Brain pericyte (primary cell): ENCODE results near the gene GPN2.
"Not testable (repeated sequence)": the region's sequence is repeated elsewhere in the genome, so short reads cannot be mapped to it uniquely, and the experiment has no call there.

ENCODE experiments used
- DNase-seq: peaks from one replicate; pipeline ENCODE4 v3.0.0-alpha.2; 2012; ENCODE audit warnings: low read depth, low spot score

Gene GPN2

DNA sequence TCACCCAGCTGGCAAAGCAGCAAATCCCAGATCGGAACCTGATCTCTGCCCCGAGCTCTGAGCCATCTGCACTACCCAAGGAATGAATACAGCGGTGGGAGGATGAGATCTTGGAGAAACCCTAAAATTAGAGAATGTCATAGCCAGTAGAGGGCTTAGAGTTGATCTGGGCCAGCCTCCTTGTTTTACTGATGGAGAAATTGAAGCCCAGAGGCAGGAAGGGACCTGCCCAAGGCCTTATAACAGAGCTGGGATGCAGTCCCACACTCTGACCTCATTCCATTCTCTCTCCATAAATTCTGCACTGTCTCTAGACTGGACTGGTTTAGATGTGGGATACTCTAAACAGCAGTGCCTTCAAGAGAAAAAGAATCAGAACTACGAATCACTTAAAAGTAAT lies 31.9 kb downstream of the GPN2 start:
- DNase-seq, result no peak

DNA sequence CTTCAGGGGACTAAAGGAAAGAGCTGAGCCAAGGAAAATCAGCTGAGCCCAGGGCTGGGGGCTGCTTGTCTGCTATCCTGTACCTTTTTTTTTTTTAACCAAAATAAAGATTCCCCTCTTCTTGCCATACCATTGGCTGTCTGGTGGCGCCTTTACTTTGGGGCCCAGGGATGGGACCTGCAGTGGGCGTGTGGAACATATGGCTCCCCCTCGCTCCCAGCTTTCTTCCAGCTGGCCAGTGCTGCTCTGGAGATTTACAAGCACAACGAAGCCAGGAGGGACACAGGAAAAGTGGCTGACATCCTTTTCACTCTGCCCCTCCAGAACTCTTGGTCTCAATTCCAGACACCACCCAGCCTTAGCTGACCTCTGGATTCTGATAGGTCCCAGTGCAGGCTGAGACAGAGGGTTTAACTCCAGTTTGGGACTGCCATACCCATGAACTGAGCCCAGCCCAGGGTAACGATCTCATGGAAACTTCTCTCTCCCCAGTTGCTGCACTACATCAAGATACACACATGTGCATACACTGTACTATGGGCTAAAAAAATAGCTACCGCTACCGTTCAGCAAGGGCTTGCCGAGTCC lies 32.5 kb downstream of the GPN2 start:
- DNase-seq, result no peak

DNA sequence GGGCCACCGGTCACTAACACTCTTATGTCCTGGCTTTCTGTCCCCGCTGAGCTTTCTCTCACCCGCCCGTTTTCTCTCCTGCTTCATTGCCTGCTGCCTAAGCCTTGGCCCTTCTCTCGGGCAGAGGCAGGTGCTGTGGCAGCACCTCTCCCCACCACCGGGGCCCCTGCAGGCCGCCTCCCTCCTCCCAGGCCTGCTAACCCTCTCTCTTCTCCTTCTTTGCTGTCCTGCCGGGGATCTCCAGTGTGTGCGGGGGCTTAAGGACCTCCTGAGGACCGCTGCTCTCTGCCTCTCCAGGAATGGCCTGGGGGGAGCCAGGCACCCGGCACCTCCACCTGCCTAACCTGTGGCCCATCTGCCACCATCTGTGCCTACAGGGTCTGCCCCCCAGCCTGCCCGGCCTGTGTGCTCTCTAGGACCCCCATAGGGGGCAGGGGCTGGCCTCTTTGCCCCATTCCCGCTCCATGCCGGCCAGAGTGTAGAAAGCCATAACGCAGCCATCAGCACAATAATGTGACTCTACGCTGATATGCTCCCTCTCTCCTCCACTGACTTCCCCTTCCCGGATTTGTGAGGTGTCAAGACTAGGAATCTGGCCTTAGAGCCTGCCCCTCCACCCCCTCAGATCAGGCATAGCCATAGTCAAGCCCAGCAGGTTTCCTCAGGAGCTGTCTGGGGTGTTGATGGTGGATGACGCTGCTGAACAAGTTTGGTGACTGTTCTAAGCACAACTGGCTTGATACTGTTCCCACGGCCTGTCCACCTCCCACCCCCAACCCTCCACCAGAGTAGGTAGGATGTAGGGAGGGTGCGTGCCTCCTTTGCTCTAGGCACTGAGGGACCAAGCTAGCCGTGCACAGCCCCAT lies 33.2 kb downstream of the GPN2 start:
- no peak for DNase-seq

DNA sequence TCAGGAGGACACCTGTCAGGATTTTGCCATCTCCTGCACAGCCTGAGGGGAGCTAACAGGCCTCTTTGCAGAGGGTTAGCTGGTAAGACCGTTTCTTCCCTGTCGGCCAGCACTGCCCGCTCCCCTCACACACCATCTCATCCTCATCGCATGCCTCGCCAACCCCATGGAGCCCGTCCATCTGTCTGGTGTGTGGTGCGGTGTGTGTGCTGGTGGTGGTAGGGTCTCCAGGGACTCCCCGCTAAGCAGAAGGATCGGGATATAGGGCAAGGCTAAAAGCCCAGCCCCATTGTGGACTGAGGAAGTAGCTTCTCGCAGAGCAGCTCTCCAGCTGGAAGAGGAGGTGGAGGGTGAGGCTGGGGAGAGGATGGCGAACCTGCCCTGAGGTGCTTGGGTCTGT lies 33.9 kb downstream of the GPN2 start:
- no peak for DNase-seq

DNA sequence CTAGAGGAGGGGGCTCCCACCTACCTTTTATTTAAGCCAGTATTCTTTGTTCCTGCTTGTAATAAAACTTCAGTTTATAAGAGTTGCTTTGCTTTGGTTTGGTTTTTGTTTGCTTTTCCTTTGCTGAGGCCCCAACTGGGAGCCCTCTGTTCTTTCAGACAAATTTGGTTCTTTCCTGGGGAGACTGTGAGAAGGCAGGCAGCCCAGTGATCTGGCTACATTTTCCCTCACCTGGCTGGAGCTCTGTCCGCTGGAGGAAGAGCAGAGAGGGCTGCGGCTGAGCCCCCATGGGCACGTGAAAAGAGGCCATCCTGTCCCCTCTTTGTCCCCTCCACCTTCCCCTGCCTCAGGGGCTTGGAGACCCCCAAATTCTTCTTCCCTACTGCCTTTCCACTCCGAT lies 34.4 kb downstream of the GPN2 start:
- DNase-seq, result no peak

DNA sequence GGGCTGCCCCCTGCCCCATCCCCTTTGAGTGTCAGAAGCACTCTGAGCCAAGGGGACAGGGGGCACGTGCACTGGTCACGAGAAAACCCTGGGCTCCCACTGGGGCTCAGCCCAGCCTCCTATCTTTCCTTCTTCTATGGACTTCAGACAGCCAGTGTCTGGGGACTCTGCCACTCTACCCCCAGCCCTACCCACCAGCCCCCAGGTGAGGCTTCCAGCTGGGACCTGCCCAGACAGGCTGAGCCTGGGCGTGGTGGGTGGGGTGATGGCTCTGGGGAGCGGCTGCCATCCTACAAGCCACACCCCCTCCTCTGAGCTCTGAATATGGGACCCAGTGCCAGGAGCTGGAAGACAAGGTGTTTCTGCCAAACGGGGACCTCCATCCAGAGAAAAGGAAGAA lies 35.2 kb downstream of the GPN2 start:
- no peak for DNase-seq

GRCh38 chr1:26853600-26853999 lies 36.5 kb downstream of the GPN2 start:
- DNase-seq, result no peak

DNA sequence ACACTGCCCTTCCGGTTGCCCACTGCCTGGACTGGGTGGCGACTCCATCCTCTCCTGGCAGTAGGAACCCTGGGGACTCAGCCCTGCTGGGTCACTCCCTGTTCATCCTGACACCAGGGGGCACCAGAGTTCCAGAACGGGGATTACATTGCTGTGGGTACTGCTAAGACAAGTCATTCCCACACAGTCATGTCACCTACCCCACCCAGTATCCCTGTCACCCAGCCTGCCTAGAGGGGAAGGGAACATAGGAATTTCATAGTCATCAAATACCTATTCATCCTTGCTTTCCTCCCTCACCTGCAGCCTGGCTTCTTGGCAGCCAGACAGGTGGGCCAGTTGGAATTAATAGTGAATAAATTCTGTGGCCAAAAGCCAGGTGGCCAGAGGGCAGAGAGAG lies 36.9 kb downstream of the GPN2 start:
- DNase-seq, result no peak

DNA sequence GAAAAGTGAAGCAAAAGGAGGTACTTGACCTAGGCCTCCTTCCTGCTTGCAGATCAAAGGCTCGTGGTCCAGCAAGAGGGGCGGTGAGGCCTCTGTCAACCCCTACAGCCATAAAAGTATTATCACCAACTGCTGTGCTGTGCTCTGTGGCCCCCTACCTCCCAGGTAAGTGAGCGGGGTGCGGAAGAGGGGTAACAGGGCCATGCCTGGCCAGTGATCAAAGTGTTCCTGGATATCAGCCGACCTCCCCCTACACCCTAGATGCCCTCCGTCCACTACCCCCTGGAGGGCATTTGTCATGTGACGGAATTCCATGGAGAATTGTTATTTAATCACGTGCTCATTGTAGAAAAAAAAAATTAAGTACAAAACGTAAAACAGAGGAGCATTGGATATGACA lies 37.4 kb downstream of the GPN2 start:
- DNase-seq, result no peak

- DNase-seq, result no peak
Observed at GRCh38 chr1:26851106-26851684, 38.9 kb downstream of the GPN2 start.

DNA sequence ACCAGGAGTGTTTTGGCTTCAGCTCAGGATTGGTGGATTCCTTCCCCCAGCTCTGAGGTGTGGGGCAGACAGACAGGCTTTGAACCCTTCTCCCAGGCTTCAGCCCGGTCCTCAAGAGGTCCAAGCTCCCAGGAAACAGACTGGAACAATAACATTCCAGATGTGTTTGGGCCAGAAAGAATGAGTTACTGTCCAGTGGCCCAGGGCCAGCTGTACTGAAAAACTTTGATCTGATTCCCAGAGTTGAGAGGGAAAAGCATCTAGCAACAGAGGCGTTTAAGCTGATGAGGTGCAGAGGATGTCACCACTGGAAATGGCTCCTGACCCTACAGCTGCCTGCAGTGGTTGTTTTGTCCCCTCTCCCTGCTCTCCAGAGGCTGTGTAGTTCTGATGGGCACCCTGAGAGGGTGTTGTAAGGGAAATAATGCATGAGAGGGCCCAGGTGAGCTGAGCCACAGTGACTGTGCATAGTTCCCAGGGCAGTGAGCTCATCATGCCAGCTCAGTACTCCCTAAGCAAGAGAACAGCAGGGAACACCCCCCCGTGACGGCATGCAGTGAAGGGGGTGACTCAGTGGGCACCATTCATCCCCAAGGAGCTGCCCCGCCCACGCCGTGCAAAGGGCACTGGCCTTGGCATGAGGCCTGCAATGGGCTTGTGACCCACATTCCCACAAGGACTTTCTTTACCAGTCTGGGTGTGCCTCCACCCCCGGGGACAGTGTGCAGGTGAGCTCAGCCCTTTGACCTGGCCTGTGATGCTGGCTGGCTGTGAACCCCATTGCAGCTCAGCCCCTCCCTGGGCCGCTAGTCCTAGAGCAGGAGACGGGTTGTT lies 40.9 kb downstream of the GPN2 start:
- DNase-seq, result no peak

DNA sequence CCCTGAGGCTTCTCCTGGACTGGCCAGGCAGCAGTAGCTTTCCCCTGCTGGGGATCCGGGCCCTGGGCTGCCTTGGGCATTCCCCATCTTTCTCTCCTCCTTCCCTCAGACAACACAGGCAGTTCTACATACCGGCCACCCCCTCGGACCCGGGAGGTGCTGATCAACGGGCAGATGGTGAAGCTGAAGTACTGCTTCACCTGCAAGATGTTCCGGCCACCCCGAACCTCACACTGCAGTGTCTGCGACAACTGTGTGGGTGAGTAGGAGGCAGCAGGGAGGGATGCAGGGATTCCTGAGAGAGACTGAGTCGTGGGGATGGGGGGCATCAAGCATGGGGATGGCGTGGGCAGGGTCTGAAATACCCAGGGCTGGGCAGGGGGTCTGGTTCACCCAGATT lies 41.6 kb downstream of the GPN2 start:
- no peak for DNase-seq

GRCh38 chr1:26847826-26848225 lies 42.3 kb downstream of the GPN2 start:
- DNase-seq, result not testable (repeated sequence)

GRCh38 chr1:26844424-26845196 lies 45.5 kb downstream of the GPN2 start:
- DNase-seq, result no peak

GRCh38 chr1:26839779-26840178 lies 50.3 kb downstream of the GPN2 start:
- no peak for DNase-seq

DNA sequence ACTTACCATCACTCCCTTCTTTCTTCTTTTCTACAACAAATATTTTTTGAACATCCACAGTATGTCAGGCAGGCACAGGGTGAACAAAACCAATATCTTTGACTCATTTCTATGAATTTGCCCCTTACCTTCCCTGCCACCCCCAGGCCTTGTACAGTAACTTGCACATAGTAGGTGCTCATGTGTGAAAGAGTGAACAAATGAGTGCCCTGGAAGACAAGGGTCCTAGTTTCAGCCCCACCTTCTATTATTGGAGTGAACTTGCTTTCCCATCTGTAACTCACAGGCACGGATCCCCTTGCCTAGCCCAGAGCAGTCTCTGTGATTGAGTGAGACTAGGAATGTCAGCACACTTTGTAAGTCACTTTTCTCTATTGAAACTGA lies 50.8 kb downstream of the GPN2 start:
- no peak for DNase-seq

DNA sequence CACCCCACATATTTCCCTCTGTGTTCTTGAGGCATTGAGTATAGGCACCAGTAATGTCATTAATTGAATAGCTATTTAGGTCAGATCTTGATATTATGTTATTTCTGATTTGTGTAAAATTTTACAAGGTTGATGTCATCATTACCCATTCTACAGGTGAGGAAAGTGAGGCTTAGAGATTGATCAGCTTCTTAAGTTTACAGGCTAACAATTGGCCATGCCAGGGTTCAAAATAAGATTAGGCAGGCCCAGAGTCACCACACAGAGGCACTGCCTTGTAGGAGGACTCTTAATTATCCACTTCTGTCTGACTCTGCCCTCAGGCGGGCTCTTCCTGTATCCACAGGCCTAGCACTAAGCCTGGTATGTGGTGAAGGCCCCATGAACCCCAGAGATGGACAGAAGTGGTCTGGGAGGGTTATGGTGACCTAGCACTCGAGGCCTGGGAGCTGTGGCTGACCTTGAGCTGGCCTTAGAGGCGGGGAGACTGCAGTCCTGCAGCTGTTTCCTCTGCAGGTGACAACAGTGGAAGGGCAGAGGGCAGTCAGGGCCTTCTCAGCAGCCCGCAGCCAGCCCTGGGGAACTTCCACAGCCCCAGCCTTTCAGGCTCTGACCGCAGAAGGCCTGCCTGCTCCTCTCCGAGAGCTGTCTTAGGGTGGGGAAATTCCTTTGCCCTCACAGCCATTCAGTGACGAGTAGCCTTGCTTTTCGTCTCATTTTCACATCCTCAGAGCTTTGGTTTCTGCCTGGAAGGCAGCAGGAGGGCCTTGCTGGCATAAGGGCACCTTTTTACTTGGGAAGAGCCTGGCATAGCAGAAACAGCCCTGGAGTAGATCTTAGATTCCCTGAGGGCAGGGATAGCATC lies 51.4 kb downstream of the GPN2 start:
- no peak for DNase-seq

- DNase-seq, result not testable (repeated sequence)
Observed at GRCh38 chr1:26837665-26838064, 52.4 kb downstream of the GPN2 start.

DNA sequence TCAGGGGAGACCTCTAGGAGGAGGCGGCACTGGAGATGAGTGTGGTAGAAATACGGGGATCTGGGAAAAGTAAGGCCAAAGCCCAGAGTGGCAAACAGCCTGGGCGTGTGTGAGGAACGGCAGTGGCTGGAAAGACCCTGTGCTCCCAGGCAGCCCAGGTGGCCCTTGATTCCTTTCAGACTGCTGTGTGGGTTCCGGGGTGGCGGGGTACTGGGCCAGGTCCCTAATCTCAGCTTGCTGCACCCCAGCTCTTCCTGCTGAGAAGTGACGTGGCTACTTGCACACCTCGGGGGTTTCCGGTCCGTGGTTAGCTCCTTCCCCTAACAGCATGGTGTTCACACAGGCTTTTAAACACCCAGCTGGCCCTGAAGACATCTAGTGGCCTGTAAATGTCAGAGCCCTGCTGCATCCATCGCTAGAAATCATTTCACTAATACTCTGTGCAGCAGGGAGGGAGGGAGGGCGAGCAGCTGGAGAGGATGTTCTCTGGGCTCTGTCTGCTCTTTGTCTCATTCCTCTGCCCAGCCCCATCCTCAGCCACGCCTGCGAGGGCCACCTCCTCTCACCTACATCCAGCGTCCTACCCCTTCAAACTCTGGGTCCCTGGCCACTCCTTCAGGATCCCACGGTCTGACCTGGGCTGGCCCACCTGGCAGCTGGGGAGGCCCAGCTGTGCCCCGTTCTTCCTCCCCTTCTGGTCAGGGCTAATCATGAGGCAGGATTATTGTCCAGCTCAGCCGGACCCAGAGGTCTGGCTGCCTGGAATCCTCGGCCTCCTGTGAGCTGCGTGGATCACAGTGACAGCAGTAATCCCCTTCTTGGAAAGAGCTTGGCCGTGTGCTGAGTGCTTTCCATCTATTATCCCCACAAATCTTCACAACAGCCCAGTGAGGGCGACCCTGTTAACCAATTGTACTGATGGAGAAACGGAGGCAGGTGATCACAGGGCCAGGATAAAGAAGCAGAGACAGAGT lies 56.4 kb downstream of the GPN2 start:
- DNase-seq, result no peak
